ENCODE data around the gene GKN2. TPM values are rescaled to one million over a fixed set of nuclear protein-coding genes. Genes with fewer than 3 reads are reported as not detected.

GKN2 gene
- total and polyA plus RNA-seq, 9 of the 15 experiments (the other 6 are each of a cell fraction or from before 2014, with no cell fraction given), result not detected

DNA sequence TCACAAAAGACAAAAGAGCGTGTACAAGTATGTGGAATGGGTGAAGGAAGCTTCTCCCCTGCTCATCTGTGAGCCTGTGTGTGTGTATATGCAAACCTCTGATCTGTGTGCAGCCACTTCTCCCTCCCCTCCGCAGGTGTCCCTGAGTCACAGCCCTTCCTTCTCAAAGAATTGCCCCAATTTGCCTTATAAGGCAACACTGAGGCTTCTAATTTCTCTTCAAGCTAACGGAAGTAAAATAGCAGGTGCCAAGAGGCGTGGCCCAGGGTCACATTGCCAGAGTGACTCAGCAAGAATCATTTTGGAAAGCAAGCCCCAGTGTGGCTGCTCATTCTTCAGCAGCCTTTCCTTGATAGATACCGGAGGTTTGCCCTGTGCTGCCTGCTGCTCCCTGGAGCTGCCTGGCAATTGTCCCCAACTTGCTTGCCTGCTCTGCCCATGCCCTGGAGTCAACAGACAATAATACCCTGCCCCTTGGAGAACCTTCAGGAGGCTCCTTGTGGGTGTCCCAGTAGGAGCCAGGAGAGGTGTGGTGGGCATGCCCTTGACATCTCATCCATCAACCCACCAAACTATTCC lies 44.2 kb downstream of the GKN2 start (continued):
- TF ChIP-seq, protein P1, sequence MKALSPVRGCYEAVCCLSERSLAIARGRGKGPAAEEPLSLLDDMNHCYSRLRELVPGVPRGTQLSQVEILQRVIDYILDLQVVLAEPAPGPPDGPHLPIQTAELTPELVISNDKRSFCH (CRISPR knock-in tag; IDR thresholded peaks at IDR 0.05), result no peak
- TF ChIP-seq, protein P1 (tag; IDR thresholded peaks at IDR 0.05), result no peak
- no peak for TF ChIP-seq POLR3A (IDR thresholded peaks at IDR 0.05; ENCODE audit: borderline replicate concordance, extremely low read depth, insufficient read depth, insufficient read length)
- TF ChIP-seq JUND (IDR thresholded peaks at IDR 0.05; ENCODE audit: borderline replicate concordance, low read depth, low read length), result peak; percentile 72; the same call in 1 of the 2 replicates
- TF ChIP-seq JUND (tag; IDR thresholded peaks at IDR 0.05; ENCODE audit: borderline replicate concordance, low read depth, low read length), result peak; percentile 44; the same call in 1 of the 3 replicates
- no peak for TF ChIP-seq NCOA2 (IDR thresholded peaks at IDR 0.05; ENCODE audit: partially characterized antibody in 2 of 2)
- no peak for TF ChIP-seq HDAC2 (IDR thresholded peaks at IDR 0.05)
- TF ChIP-seq, protein P2, sequence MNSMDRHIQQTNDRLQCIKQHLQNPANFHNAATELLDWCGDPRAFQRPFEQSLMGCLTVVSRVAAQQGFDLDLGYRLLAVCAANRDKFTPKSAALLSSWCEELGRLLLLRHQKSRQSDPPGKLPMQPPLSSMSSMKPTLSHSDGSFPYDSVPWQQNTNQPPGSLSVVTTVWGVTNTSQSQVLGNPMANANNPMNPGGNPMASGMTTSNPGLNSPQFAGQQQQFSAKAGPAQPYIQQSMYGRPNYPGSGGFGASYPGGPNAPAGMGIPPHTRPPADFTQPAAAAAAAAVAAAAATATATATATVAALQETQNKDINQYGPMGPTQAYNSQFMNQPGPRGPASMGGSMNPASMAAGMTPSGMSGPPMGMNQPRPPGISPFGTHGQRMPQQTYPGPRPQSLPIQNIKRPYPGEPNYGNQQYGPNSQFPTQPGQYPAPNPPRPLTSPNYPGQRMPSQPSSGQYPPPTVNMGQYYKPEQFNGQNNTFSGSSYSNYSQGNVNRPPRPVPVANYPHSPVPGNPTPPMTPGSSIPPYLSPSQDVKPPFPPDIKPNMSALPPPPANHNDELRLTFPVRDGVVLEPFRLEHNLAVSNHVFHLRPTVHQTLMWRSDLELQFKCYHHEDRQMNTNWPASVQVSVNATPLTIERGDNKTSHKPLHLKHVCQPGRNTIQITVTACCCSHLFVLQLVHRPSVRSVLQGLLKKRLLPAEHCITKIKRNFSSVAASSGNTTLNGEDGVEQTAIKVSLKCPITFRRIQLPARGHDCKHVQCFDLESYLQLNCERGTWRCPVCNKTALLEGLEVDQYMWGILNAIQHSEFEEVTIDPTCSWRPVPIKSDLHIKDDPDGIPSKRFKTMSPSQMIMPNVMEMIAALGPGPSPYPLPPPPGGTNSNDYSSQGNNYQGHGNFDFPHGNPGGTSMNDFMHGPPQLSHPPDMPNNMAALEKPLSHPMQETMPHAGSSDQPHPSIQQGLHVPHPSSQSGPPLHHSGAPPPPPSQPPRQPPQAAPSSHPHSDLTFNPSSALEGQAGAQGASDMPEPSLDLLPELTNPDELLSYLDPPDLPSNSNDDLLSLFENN (IDR thresholded peaks at IDR 0.05; ENCODE audit: low read depth in 2 of 2, low read length in 2 of 2), result no peak
- TF ChIP-seq HDAC8 (tag; IDR thresholded peaks at IDR 0.05), result 0 out of 2 replicates have a peak, but pooled peaks have one; percentile 40
- TF ChIP-seq RFX7 (CRISPR knock-in tag; IDR thresholded peaks at IDR 0.05), result no peak
- TF ChIP-seq, protein P3, sequence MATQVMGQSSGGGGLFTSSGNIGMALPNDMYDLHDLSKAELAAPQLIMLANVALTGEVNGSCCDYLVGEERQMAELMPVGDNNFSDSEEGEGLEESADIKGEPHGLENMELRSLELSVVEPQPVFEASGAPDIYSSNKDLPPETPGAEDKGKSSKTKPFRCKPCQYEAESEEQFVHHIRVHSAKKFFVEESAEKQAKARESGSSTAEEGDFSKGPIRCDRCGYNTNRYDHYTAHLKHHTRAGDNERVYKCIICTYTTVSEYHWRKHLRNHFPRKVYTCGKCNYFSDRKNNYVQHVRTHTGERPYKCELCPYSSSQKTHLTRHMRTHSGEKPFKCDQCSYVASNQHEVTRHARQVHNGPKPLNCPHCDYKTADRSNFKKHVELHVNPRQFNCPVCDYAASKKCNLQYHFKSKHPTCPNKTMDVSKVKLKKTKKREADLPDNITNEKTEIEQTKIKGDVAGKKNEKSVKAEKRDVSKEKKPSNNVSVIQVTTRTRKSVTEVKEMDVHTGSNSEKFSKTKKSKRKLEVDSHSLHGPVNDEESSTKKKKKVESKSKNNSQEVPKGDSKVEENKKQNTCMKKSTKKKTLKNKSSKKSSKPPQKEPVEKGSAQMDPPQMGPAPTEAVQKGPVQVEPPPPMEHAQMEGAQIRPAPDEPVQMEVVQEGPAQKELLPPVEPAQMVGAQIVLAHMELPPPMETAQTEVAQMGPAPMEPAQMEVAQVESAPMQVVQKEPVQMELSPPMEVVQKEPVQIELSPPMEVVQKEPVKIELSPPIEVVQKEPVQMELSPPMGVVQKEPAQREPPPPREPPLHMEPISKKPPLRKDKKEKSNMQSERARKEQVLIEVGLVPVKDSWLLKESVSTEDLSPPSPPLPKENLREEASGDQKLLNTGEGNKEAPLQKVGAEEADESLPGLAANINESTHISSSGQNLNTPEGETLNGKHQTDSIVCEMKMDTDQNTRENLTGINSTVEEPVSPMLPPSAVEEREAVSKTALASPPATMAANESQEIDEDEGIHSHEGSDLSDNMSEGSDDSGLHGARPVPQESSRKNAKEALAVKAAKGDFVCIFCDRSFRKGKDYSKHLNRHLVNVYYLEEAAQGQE (IDR thresholded peaks at IDR 0.05; ENCODE audit: borderline replicate concordance), result peak; percentile 11; the same call in 1 of the 2 replicates
- TF ChIP-seq, protein P3 (CRISPR knock-in tag; IDR thresholded peaks at IDR 0.05; ENCODE audit: low read depth), result no peak
- no peak for TF ChIP-seq CCAR2 (IDR thresholded peaks at IDR 0.05; ENCODE audit: low read depth, low read length)
- peak; percentile 84 for TF ChIP-seq ZNF584 (CRISPR knock-in tag; IDR thresholded peaks at IDR 0.05; ENCODE audit: low read depth)
- TF ChIP-seq ADNP (tag; IDR thresholded peaks at IDR 0.05), result no peak
- no peak for TF ChIP-seq ZZZ3 (IDR thresholded peaks at IDR 0.05)
- no peak for TF ChIP-seq ZNF124 (CRISPR knock-in tag; IDR thresholded peaks at IDR 0.05)

Measured in K562 (cell line).